Liver (tissue), 9 donors: Measurements from ENCODE around the gene DLK1. TPM values are rescaled to one million over a fixed set of nuclear protein-coding genes. Genes with fewer than 3 reads are reported as not detected.

Experiments
- DNase-seq: peaks from one replicate; pipeline ENCODE4 v3.0.0-alpha.2; 2017; ENCODE audit warnings: low spot score
- H3K27ac ChIP-seq, 2 donors: one replicate each; pipeline ENCODE4 v1.7.0; 2013; ENCODE audit warnings: inconsistent platforms in 2 of 2, low read length in 2 of 2, control low read depth in 1 of 2, low read depth in 1 of 2, mild to moderate bottlenecking in 1 of 2
- H3K27me3 ChIP-seq, 4 donors: one replicate each; pipeline versions ENCODE4 v1.6.1 to v1.7.0; 2013; ENCODE audit warnings: low read length in 3 of 4, inconsistent platforms in 1 of 4, mild to moderate bottlenecking in 1 of 4, moderate library complexity in 1 of 4; ENCODE audit not compliant: control insufficient read depth in 4 of 4, insufficient read depth in 4 of 4
- H3K36me3 ChIP-seq, 4 donors: one replicate each; pipeline versions ENCODE4 v1.6.1 to v1.7.0; 2013; ENCODE audit warnings: low read length in 3 of 4, mild to moderate bottlenecking in 3 of 4, low read depth in 1 of 4, moderate library complexity in 1 of 4; ENCODE audit not compliant: control insufficient read depth in 4 of 4, insufficient read depth in 3 of 4
- H3K4me1 ChIP-seq, 4 donors: one replicate each; pipeline versions ENCODE4 v1.6.1 to v1.7.0; 2013; ENCODE audit warnings: low read length in 3 of 4, mild to moderate bottlenecking in 3 of 4, moderate library complexity in 1 of 4; ENCODE audit not compliant: control insufficient read depth in 4 of 4, insufficient read depth in 4 of 4
- H3K4me3 ChIP-seq, 3 donors: one replicate each; pipeline versions ENCODE4 v1.6.1 to v1.7.0; 2013; ENCODE audit warnings: low read length in 3 of 3, control low read depth in 1 of 3, low read depth in 1 of 3, mild to moderate bottlenecking in 1 of 3
- H3K9ac ChIP-seq, 2 donors: one replicate each; pipeline ENCODE4 v1.7.0; 2013; ENCODE audit warnings: low read length in 2 of 2, mild to moderate bottlenecking in 2 of 2, moderate library complexity in 2 of 2, control low read depth in 1 of 2, low read depth in 1 of 2
- H3K9me3 ChIP-seq, 4 donors: one replicate each; pipeline versions ENCODE4 v1.6.1 to v1.7.0; 2013; ENCODE audit warnings: low read length in 3 of 4; ENCODE audit not compliant: control insufficient read depth in 4 of 4
- EGR1 ChIP-seq, 2 donors: IDR thresholded peaks; 2 replicates each; pipeline ENCODE4 v1.6.1; 2016 to 2018; ENCODE audit warnings: antibody characterized with exemption in 2 of 2, low read depth in 2 of 2
- FOXA1 ChIP-seq: IDR thresholded peaks from 2 replicates; pipeline ENCODE4 v1.6.1; 2016; ENCODE audit warnings: antibody characterized with exemption
- FOXA2 ChIP-seq: IDR thresholded peaks from 2 replicates; pipeline ENCODE4 v1.6.1; 2016; ENCODE audit warnings: antibody characterized with exemption
- GABPA ChIP-seq, 2 donors: IDR thresholded peaks in 1 of 2; conservative IDR thresholded peaks in 1 of 2; 2 replicates each; pipeline ENCODE4 v1.6.1; 2016; ENCODE audit warnings: antibody characterized with exemption in 2 of 2, mild to moderate bottlenecking in 1 of 2, moderate library complexity in 1 of 2
- HNF4A ChIP-seq, 2 donors: conservative IDR thresholded peaks; 2 replicates each; pipeline ENCODE4 v1.6.1; 2016; ENCODE audit warnings: antibody characterized with exemption in 2 of 2, mild to moderate bottlenecking in 2 of 2
- HNF4G ChIP-seq: IDR thresholded peaks from 2 replicates; pipeline ENCODE4 v1.6.1; 2016; ENCODE audit warnings: antibody characterized with exemption
- JUND ChIP-seq, 2 donors: IDR thresholded peaks; 2 replicates each; pipeline ENCODE4 v1.6.1; 2016; ENCODE audit warnings: antibody characterized with exemption in 2 of 2
- NR2F2 ChIP-seq: IDR thresholded peaks from 2 replicates; pipeline ENCODE4 v1.6.1; 2016; ENCODE audit warnings: antibody characterized with exemption
- RAD21 ChIP-seq, 2 donors: IDR thresholded peaks; 2 replicates each; pipeline ENCODE4 v1.6.1; 2016; ENCODE audit warnings: antibody characterized with exemption in 2 of 2, mild to moderate bottlenecking in 2 of 2
- RXRA ChIP-seq, 2 donors: IDR thresholded peaks; 2 replicates each; pipeline ENCODE4 v1.6.1; 2017 to 2018; ENCODE audit warnings: antibody characterized with exemption in 2 of 2, mild to moderate bottlenecking in 1 of 2
- SP1 ChIP-seq: IDR thresholded peaks from 2 replicates; pipeline ENCODE4 v1.6.1; 2018; ENCODE audit warnings: antibody characterized with exemption, mild to moderate bottlenecking
- TAF1 ChIP-seq: conservative IDR thresholded peaks from 2 replicates; pipeline ENCODE4 v1.6.1; 2016; ENCODE audit warnings: antibody characterized with exemption, mild to moderate bottlenecking
- YY1 ChIP-seq: IDR thresholded peaks from 2 replicates; pipeline ENCODE4 v1.6.1; 2016; ENCODE audit warnings: antibody characterized with exemption, mild to moderate bottlenecking
- ZBTB33 ChIP-seq: IDR thresholded peaks from 2 replicates; pipeline ENCODE4 v1.6.1; 2016; ENCODE audit warnings: antibody characterized with exemption
- WGBS: extraction: QIAGEN DNeasy Blood & Tissue Kit; methylation state at CpG from one replicate; pipeline ENCODE4 v1.1.7; 2013; 5-methylcytosine and 5-hydroxymethylcytosine counted together
- polyA plus RNA-seq, 2 donors: library from polyadenylated mRNA; stranded (reverse) in 1 of 2; unstranded in 1 of 2; fragments of 200-250 nt in 1 of 2; fragments of >200 nt in 1 of 2; fragmentation: Nextera tagmentation in 1 of 2; extraction: Ambion mirVana in 1 of 2; gene quantifications; one replicate each; pipeline versions ENCODE4 v1.2.1 to v1.2.3, GENCODE V29; 2013 to 2015
- total RNA-seq, 2 donors: library from RNA; depleted of rRNA; stranded (reverse); fragments of >200 nt; gene quantifications; one replicate each; pipeline ENCODE4 v1.2.3, GENCODE V29; 2014
- TF ChIP-seq, protein P1 (sequence below): IDR thresholded peaks from 2 replicates; pipeline ENCODE4 v1.6.1; 2016; ENCODE audit warnings: antibody characterized with exemption
- TF ChIP-seq, protein P2 (sequence below): IDR thresholded peaks from 2 replicates; pipeline ENCODE4 v1.6.1; 2016; ENCODE audit warnings: antibody characterized with exemption, mild to moderate bottlenecking
- TF ChIP-seq, protein P3 (sequence below): IDR thresholded peaks from 2 replicates; pipeline ENCODE4 v1.6.1; 2016; ENCODE audit warnings: antibody characterized with exemption
- TF ChIP-seq, protein P4 (sequence below): fragments of 150-350 bp; IDR thresholded peaks from 2 replicates; pipeline ENCODE4 v1.5.1; 2017; ENCODE audit warnings: improper control_type of control experiment, low read depth, low read length; ENCODE audit not compliant: missing input control
- donor health status: healthy.
- donor health status: healthy.
- donor health status: healthy.
- donor health status: healthy.
- donor health status: healthy.

The DLK1 gene
- total and polyA plus RNA-seq, 4 donors: 0.42 to 331 (median 1.8) TPM; not detected in 1

GRCh38 chr14:100681111-100681510, 45.6 kb upstream of the DLK1 start:
- Histone ChIP-seq H3K4me1 (peaks cover 0 to 13% (median 4%) of the 10 kb centered on the region in 4 donors), H3K27ac (peak overlapping the region; percentile 65 to 78), H3K4me3 (no peak overlapping the region), H3K9ac (no peak overlapping the region), H3K9me3 (no peaks in the 10 kb centered on the region), H3K27me3 (peaks cover 0 to 2% (median 0%) of the 10 kb centered on the region in 4 donors), H3K36me3 (no peaks in the 10 kb centered on the region)
- no peak for DNase-seq
- 81% methylated on average over 13 of the region's 13 CpGs for WGBS
- TF ChIP-seq, protein P1, sequence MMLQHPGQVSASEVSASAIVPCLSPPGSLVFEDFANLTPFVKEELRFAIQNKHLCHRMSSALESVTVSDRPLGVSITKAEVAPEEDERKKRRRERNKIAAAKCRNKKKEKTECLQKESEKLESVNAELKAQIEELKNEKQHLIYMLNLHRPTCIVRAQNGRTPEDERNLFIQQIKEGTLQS: no peak
- TF ChIP-seq RAD21 (IDR thresholded peaks at IDR 0.05) (no peak), RXRA (IDR thresholded peaks at IDR 0.05) (no peak), YY1 (no peak), EGR1 (IDR thresholded peaks at IDR 0.05; ENCODE audit: low read depth in 2 of 2) (no peak), HNF4A (conservative IDR thresholded peaks at IDR 0.05) (no peak), GABPA (IDR thresholded peaks at IDR 0.05 in 1 of 2, conservative IDR thresholded peaks at IDR 0.05 in 1 of 2) (no peak), JUND (IDR thresholded peaks at IDR 0.05) (no peak), FOXA1 (no peak), HNF4G (no peak)
- TF ChIP-seq, protein P2, sequence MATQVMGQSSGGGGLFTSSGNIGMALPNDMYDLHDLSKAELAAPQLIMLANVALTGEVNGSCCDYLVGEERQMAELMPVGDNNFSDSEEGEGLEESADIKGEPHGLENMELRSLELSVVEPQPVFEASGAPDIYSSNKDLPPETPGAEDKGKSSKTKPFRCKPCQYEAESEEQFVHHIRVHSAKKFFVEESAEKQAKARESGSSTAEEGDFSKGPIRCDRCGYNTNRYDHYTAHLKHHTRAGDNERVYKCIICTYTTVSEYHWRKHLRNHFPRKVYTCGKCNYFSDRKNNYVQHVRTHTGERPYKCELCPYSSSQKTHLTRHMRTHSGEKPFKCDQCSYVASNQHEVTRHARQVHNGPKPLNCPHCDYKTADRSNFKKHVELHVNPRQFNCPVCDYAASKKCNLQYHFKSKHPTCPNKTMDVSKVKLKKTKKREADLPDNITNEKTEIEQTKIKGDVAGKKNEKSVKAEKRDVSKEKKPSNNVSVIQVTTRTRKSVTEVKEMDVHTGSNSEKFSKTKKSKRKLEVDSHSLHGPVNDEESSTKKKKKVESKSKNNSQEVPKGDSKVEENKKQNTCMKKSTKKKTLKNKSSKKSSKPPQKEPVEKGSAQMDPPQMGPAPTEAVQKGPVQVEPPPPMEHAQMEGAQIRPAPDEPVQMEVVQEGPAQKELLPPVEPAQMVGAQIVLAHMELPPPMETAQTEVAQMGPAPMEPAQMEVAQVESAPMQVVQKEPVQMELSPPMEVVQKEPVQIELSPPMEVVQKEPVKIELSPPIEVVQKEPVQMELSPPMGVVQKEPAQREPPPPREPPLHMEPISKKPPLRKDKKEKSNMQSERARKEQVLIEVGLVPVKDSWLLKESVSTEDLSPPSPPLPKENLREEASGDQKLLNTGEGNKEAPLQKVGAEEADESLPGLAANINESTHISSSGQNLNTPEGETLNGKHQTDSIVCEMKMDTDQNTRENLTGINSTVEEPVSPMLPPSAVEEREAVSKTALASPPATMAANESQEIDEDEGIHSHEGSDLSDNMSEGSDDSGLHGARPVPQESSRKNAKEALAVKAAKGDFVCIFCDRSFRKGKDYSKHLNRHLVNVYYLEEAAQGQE: no peak
- TF ChIP-seq, protein P3, sequence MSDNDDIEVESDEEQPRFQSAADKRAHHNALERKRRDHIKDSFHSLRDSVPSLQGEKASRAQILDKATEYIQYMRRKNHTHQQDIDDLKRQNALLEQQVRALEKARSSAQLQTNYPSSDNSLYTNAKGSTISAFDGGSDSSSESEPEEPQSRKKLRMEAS: no peak

DNA sequence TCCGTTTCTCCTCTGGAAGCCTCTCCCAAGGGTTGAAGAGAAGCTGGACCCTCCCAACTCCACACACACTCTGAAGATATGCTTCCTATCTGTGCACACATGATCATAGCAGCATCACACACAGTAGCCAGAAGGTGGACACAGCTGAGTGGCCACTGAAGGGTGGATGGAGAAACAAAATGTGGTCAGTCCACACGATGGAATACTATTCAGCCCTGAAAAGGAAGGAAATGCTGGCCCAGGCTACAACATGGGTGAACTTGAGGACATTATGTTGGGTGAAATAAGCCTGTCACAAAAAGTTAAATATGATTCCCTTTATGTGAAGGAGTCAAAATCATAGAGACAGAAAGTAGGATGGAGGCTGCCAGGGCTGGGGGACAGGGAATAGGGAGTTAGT, 43.9 kb upstream of the DLK1 start:
- Histone ChIP-seq H3K27me3 (no peaks in the 10 kb centered on the region), H3K36me3 (no peaks in the 10 kb centered on the region), H3K9me3 (no peaks in the 10 kb centered on the region), H3K4me3 (no peak overlapping the region), H3K9ac (no peak overlapping the region), H3K27ac (no peak overlapping the region), H3K4me1 (peaks cover 0 to 9% (median 3%) of the 10 kb centered on the region in 4 donors)
- no peak for DNase-seq
- WGBS: 78% methylated on average over 2 of the region's 2 CpGs
- no peak for TF ChIP-seq YY1
- no peak for TF ChIP-seq RXRA (IDR thresholded peaks at IDR 0.05)
- TF ChIP-seq FOXA2: no peak
- TF ChIP-seq, protein P3: no peak
- TF ChIP-seq ZBTB33: no peak
- TF ChIP-seq SP1: no peak
- no peak for TF ChIP-seq EGR1 (IDR thresholded peaks at IDR 0.05; ENCODE audit: low read depth in 2 of 2)
- no peak for TF ChIP-seq HNF4G
- TF ChIP-seq GABPA (IDR thresholded peaks at IDR 0.05 in 1 of 2, conservative IDR thresholded peaks at IDR 0.05 in 1 of 2): no peak
- TF ChIP-seq FOXA1: no peak
- no peak for TF ChIP-seq HNF4A (conservative IDR thresholded peaks at IDR 0.05)
- TF ChIP-seq, protein P1: no peak
- TF ChIP-seq, protein P2: no peak
- no peak for TF ChIP-seq TAF1
- TF ChIP-seq, protein P4, sequence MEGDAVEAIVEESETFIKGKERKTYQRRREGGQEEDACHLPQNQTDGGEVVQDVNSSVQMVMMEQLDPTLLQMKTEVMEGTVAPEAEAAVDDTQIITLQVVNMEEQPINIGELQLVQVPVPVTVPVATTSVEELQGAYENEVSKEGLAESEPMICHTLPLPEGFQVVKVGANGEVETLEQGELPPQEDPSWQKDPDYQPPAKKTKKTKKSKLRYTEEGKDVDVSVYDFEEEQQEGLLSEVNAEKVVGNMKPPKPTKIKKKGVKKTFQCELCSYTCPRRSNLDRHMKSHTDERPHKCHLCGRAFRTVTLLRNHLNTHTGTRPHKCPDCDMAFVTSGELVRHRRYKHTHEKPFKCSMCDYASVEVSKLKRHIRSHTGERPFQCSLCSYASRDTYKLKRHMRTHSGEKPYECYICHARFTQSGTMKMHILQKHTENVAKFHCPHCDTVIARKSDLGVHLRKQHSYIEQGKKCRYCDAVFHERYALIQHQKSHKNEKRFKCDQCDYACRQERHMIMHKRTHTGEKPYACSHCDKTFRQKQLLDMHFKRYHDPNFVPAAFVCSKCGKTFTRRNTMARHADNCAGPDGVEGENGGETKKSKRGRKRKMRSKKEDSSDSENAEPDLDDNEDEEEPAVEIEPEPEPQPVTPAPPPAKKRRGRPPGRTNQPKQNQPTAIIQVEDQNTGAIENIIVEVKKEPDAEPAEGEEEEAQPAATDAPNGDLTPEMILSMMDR: no peak
- TF ChIP-seq RAD21 (IDR thresholded peaks at IDR 0.05): no peak
- no peak for TF ChIP-seq JUND (IDR thresholded peaks at IDR 0.05)
- TF ChIP-seq NR2F2: no peak
